HUES6 (cell line): ENCODE results near the gene KIF1A.

Experiments
- H3K27ac ChIP-seq: 2 replicates; pipeline ENCODE4 v1.7.0; 2013; ENCODE audit warnings: low read depth, mild to moderate bottlenecking, low read length, inconsistent platforms
- H3K27me3 ChIP-seq: 2 replicates; pipeline ENCODE4 v1.6.1; 2013; ENCODE audit warnings: low read length; ENCODE audit not compliant: control insufficient read depth, insufficient read depth
- H3K36me3 ChIP-seq: 2 replicates; pipeline ENCODE4 v1.6.1; 2013; ENCODE audit warnings: low read length; ENCODE audit not compliant: control insufficient read depth, insufficient read depth
- H3K4me1 ChIP-seq: 2 replicates; pipeline ENCODE4 v1.6.1; 2013; ENCODE audit warnings: low read length; ENCODE audit not compliant: control insufficient read depth, insufficient read depth
- H3K4me3 ChIP-seq: 2 replicates; pipeline ENCODE4 v1.5.1; 2013; ENCODE audit warnings: low read depth, low read length
- H3K9ac ChIP-seq: one replicate; pipeline ENCODE4 v1.6.1; 2013; ENCODE audit warnings: mild to moderate bottlenecking, low read length
- H3K9me3 ChIP-seq: 2 replicates; pipeline ENCODE4 v1.6.1; 2013; ENCODE audit warnings: low read depth, low read length; ENCODE audit not compliant: control insufficient read depth, insufficient read depth

The KIF1A gene

GRCh38 chr2:240750409-240750808 lies 69.6 kb downstream of the KIF1A start:
- Histone ChIP-seq H3K4me1 (no peaks in the 10 kb centered on the region), H3K36me3 (peaks cover 87% of the 10 kb centered on the region), H3K4me3 (no peak overlapping the region), H3K27ac (no peak overlapping the region), H3K9me3 (no peaks in the 10 kb centered on the region), H3K9ac (no peak overlapping the region), H3K27me3 (no peaks in the 10 kb centered on the region)

GRCh38 chr2:240749516-240749915 lies 70.5 kb downstream of the KIF1A start:
- H3K27me3 ChIP-seq, result no peaks in the 10 kb centered on the region
- H3K27ac ChIP-seq, result no peak overlapping the region
- peaks cover 88% of the 10 kb centered on the region for H3K36me3 ChIP-seq
- H3K9ac ChIP-seq, result no peak overlapping the region
- no peaks in the 10 kb centered on the region for H3K4me1 ChIP-seq
- no peak overlapping the region for H3K4me3 ChIP-seq
- no peaks in the 10 kb centered on the region for H3K9me3 ChIP-seq

GRCh38 chr2:240747256-240747655 lies 72.8 kb downstream of the KIF1A start:
- Histone ChIP-seq H3K36me3 (peaks cover 92% of the 10 kb centered on the region), H3K4me1 (no peaks in the 10 kb centered on the region), H3K27me3 (no peaks in the 10 kb centered on the region), H3K9ac (no peak overlapping the region), H3K9me3 (no peaks in the 10 kb centered on the region), H3K27ac (no peak overlapping the region), H3K4me3 (no peak overlapping the region)

- no peak overlapping the region for H3K4me3 ChIP-seq
- peaks cover 98% of the 10 kb centered on the region for H3K36me3 ChIP-seq
- H3K27ac ChIP-seq, result no peak overlapping the region
- no peaks in the 10 kb centered on the region for H3K4me1 ChIP-seq
- H3K9ac ChIP-seq, result no peak overlapping the region
- H3K27me3 ChIP-seq, result no peaks in the 10 kb centered on the region
- H3K9me3 ChIP-seq, result no peaks in the 10 kb centered on the region
These were observed 73.3 kb downstream of the KIF1A start for GRCh38 chr2:240746671-240747070.

GRCh38 chr2:240745962-240746361 lies 74.1 kb downstream of the KIF1A start:
- Histone ChIP-seq H3K9me3 (no peaks in the 10 kb centered on the region), H3K27me3 (no peaks in the 10 kb centered on the region), H3K9ac (no peak overlapping the region), H3K4me1 (no peaks in the 10 kb centered on the region), H3K4me3 (no peak overlapping the region), H3K36me3 (peaks cover 98% of the 10 kb centered on the region), H3K27ac (no peak overlapping the region)

- H3K4me1 ChIP-seq, result no peaks in the 10 kb centered on the region
- no peaks in the 10 kb centered on the region for H3K27me3 ChIP-seq
- H3K9ac ChIP-seq, result no peak overlapping the region
- peaks cover 98% of the 10 kb centered on the region for H3K36me3 ChIP-seq
- H3K27ac ChIP-seq, result no peak overlapping the region
- no peaks in the 10 kb centered on the region for H3K9me3 ChIP-seq
- no peak overlapping the region for H3K4me3 ChIP-seq
These were observed 74.6 kb downstream of the KIF1A start for GRCh38 chr2:240745456-240745855.

- no peak overlapping the region for H3K27ac ChIP-seq
- H3K4me3 ChIP-seq, result no peak overlapping the region
- peaks cover 99% of the 10 kb centered on the region for H3K36me3 ChIP-seq
- no peaks in the 10 kb centered on the region for H3K9me3 ChIP-seq
- no peak overlapping the region for H3K9ac ChIP-seq
- H3K27me3 ChIP-seq, result no peaks in the 10 kb centered on the region
- H3K4me1 ChIP-seq, result no peaks in the 10 kb centered on the region
These were observed 77.4 kb downstream of the KIF1A start for GRCh38 chr2:240742602-240743095.

- no peak overlapping the region for H3K4me3 ChIP-seq
- H3K27me3 ChIP-seq, result no peaks in the 10 kb centered on the region
- H3K9me3 ChIP-seq, result no peaks in the 10 kb centered on the region
- no peak overlapping the region for H3K9ac ChIP-seq
- H3K36me3 ChIP-seq, result peaks cover 98% of the 10 kb centered on the region
- H3K4me1 ChIP-seq, result no peaks in the 10 kb centered on the region
- no peak overlapping the region for H3K27ac ChIP-seq
These were observed 78.9 kb downstream of the KIF1A start for GRCh38 chr2:240741091-240741490.

- no peaks in the 10 kb centered on the region for H3K27me3 ChIP-seq
These were observed 80.2 kb downstream of the KIF1A start for GRCh38 chr2:240739797-240740196.

GRCh38 chr2:240737958-240738357 lies 82.1 kb downstream of the KIF1A start:
- Histone ChIP-seq H3K36me3 (peaks cover 96% of the 10 kb centered on the region), H3K9me3 (no peaks in the 10 kb centered on the region), H3K9ac (no peak overlapping the region)

More at GRCh38 chr2:240739797-240740196, 80.2 kb downstream of the KIF1A start:
- no peaks in the 10 kb centered on the region for H3K4me1 ChIP-seq
- H3K4me3 ChIP-seq, result no peak overlapping the region
- no peak overlapping the region for H3K9ac ChIP-seq
- H3K27ac ChIP-seq, result no peak overlapping the region
- peaks cover 97% of the 10 kb centered on the region for H3K36me3 ChIP-seq
- no peaks in the 10 kb centered on the region for H3K9me3 ChIP-seq

GRCh38 chr2:240737512-240737911 lies 82.5 kb downstream of the KIF1A start:
- no peak overlapping the region for H3K27ac ChIP-seq
- H3K4me1 ChIP-seq, result no peaks in the 10 kb centered on the region
- H3K4me3 ChIP-seq, result no peak overlapping the region
- no peaks in the 10 kb centered on the region for H3K27me3 ChIP-seq
- no peak overlapping the region for H3K9ac ChIP-seq
- H3K36me3 ChIP-seq, result peaks cover 92% of the 10 kb centered on the region
- no peaks in the 10 kb centered on the region for H3K9me3 ChIP-seq

More at GRCh38 chr2:240737958-240738357, 82.1 kb downstream of the KIF1A start:
- no peaks in the 10 kb centered on the region for H3K4me1 ChIP-seq
- no peak overlapping the region for H3K27ac ChIP-seq
- H3K27me3 ChIP-seq, result no peaks in the 10 kb centered on the region
- no peak overlapping the region for H3K4me3 ChIP-seq
